ENCODE results near the gene TRIM44.

The TRIM44 gene

GRCh38 chr11:35794333-35794732, 131.8 kb downstream of the TRIM44 start:
- DNase-seq, result no peak

GRCh38 chr11:35794850-35795249, 132.3 kb downstream of the TRIM44 start:
- no peak for DNase-seq

- DNase-seq, result no peak
Observed at GRCh38 chr11:35796562-35796961, 134.0 kb downstream of the TRIM44 start.

GRCh38 chr11:35798423-35798822, 135.8 kb downstream of the TRIM44 start:
- no peak for DNase-seq

GRCh38 chr11:35798983-35799382, 136.4 kb downstream of the TRIM44 start:
- DNase-seq, result no peak

GRCh38 chr11:35799655-35800054, 137.1 kb downstream of the TRIM44 start:
- DNase-seq, result no peak

GRCh38 chr11:35800970-35801953, 138.7 kb downstream of the TRIM44 start:
- no peak for DNase-seq

GRCh38 chr11:35802221-35802620, 139.6 kb downstream of the TRIM44 start:
- no peak for DNase-seq

GRCh38 chr11:35802672-35803071, 140.1 kb downstream of the TRIM44 start:
- no peak for DNase-seq

- no peak for DNase-seq
Observed at GRCh38 chr11:35803115-35803514, 140.5 kb downstream of the TRIM44 start.

GRCh38 chr11:35804451-35805040, 142.0 kb downstream of the TRIM44 start:
- no peak for DNase-seq

- DNase-seq, result no peak
Observed at GRCh38 chr11:35809561-35809960, 147.0 kb downstream of the TRIM44 start.

- DNase-seq, result no peak
Observed at GRCh38 chr11:35810045-35810645, 147.6 kb downstream of the TRIM44 start.

- DNase-seq, result no peak
Observed at GRCh38 chr11:35811783-35812182, 149.2 kb downstream of the TRIM44 start.

- DNase-seq, result no peak
Observed at GRCh38 chr11:35812828-35813227, 150.3 kb downstream of the TRIM44 start.

- DNase-seq, result no peak
Observed at GRCh38 chr11:35814081-35814695, 151.6 kb downstream of the TRIM44 start.

GRCh38 chr11:35814720-35815305, 152.2 kb downstream of the TRIM44 start:
- no peak for DNase-seq

GRCh38 chr11:35815556-35816315, 153.2 kb downstream of the TRIM44 start:
- DNase-seq, result no peak

- DNase-seq, result no peak
Observed at GRCh38 chr11:35820614-35821013, 158.0 kb downstream of the TRIM44 start.

- no peak for DNase-seq
Observed at GRCh38 chr11:35822815-35823495, 160.4 kb downstream of the TRIM44 start.

- DNase-seq, result no peak
Observed at GRCh38 chr11:35823742-35824298, 161.2 kb downstream of the TRIM44 start.
